Lung (tissue), 13 donors: ENCODE results near the gene CLEC4E. TPM values are rescaled to one million over a fixed set of nuclear protein-coding genes. Genes with fewer than 3 reads are reported as not detected.

Experiments
- ATAC-seq: fragments of 200-7000 bp; cut with Tn5 transposase; one replicate; pipeline ENCODE4 v1.9.1; 2020; ENCODE audit warnings: moderate number of reproducible peaks; ENCODE audit not compliant: insufficient read depth, low FRiP score
- DNase-seq, 3 donors: peaks; one replicate each; pipeline ENCODE4 v3.0.0-alpha.2; 2013 to 2017
- H3K27ac ChIP-seq, 2 donors: one replicate each; pipeline ENCODE4 v1.5.1; 2013; ENCODE audit warnings: mild to moderate bottlenecking in 2 of 2, moderate library complexity in 2 of 2, control low read depth in 1 of 2, inconsistent platforms in 1 of 2, low read depth in 1 of 2, low read length in 1 of 2
- H3K27me3 ChIP-seq, 3 donors: one replicate each; pipeline ENCODE4 v1.5.1; 2013; ENCODE audit warnings: low read length in 2 of 3; ENCODE audit not compliant: control insufficient read depth in 3 of 3, insufficient read depth in 3 of 3
- H3K36me3 ChIP-seq, 4 donors: one replicate each; pipeline ENCODE4 v1.5.1; 2013; ENCODE audit warnings: low read length in 4 of 4, mild to moderate bottlenecking in 1 of 4, moderate library complexity in 1 of 4; ENCODE audit not compliant: control insufficient read depth in 4 of 4, insufficient read depth in 4 of 4
- H3K4me1 ChIP-seq, 5 donors: one replicate each; pipeline ENCODE4 v1.5.1; 2013; ENCODE audit warnings: low read length in 5 of 5, mild to moderate bottlenecking in 2 of 5, moderate library complexity in 1 of 5; ENCODE audit not compliant: control insufficient read depth in 5 of 5, insufficient read depth in 5 of 5
- H3K4me3 ChIP-seq: one replicate; pipeline ENCODE4 v1.5.1; 2013; ENCODE audit warnings: mild to moderate bottlenecking, control low read depth, moderate library complexity
- H3K9ac ChIP-seq, 2 donors: one replicate each; pipeline ENCODE4 v1.5.1; 2013; ENCODE audit warnings: low read length in 2 of 2, control low read depth in 1 of 2; ENCODE audit not compliant: insufficient read depth in 1 of 2
- H3K9me3 ChIP-seq, 4 donors: one replicate each; pipeline ENCODE4 v1.5.1; 2013; ENCODE audit warnings: low read length in 3 of 4, mild to moderate bottlenecking in 1 of 4, moderate library complexity in 1 of 4; ENCODE audit not compliant: control insufficient read depth in 4 of 4, insufficient read depth in 3 of 4
- CTCF ChIP-seq: IDR thresholded peaks from 2 replicates; pipeline ENCODE4 v1.5.1; 2012; ENCODE audit warnings: mild to moderate bottlenecking; ENCODE audit errors: control extremely low read depth, extremely low read depth
- WGBS, 2 donors: extraction: QIAGEN DNeasy Blood & Tissue Kit; methylation state at CpG; one replicate each; pipeline ENCODE4 v1.1.7; 2013; 5-methylcytosine and 5-hydroxymethylcytosine counted together
- polyA plus RNA-seq, 2 donors: library from polyadenylated mRNA; stranded (reverse); fragments of 200-250 nt; gene quantifications; one replicate each; pipeline ENCODE4 v1.2.1, GENCODE V29; 2013
- small RNA-seq: library from RNA; depleted of rRNA; stranded (forward); fragments of <200 nt; gene quantifications from one replicate; pipeline ENCODE3, GENCODE V24; 2014; ENCODE audit warnings: low replicate concordance
- total RNA-seq, 2 donors: library from RNA; depleted of rRNA in 1 of 2; stranded (reverse); fragments of >200 nt in 1 of 2; gene quantifications; one replicate each; pipeline ENCODE4 v1.2.1, GENCODE V29; 2014 to 2021
- donor health status: control.
- donor health status: control.
- donor health status: Bipolar disorder and iron deficiency.
- donor health status: healthy.
- donor health status: DM: yes; HTN: yes; CAD: no.

CLEC4E gene
- total and polyA plus RNA-seq, 4 donors, result 5.5 to 112 (median 19.7) TPM

GRCh38 chr12:8491646-8492530, 48.8 kb downstream of the CLEC4E start:
- DNase-seq, result no peak
- no peaks in the 10 kb centered on the region for H3K9me3 ChIP-seq
- no peak for ATAC-seq
- no peak overlapping the region for H3K9ac ChIP-seq
- WGBS, 2 donors, result 72 to 74% methylated on average over 5 of the region's 5 CpGs
- H3K27ac ChIP-seq, result no peak overlapping the region
- H3K36me3 ChIP-seq, result no peaks in the 10 kb centered on the region
- H3K27me3 ChIP-seq, result no peaks in the 10 kb centered on the region
- no peaks in the 10 kb centered on the region for H3K4me1 ChIP-seq
- TF ChIP-seq CTCF, result no peak
- no peak overlapping the region for H3K4me3 ChIP-seq

Small RNAs within 50 kb of the gene (small RNA-seq; reads per million reads assigned to genes)
- not detected for gene RNU6-275P

Other genes starting within 250 kb of the CLEC4E start
- 1 to 10 TPM in 1 of 2 donors, under 1 TPM in 1; 0.31 to 1.1 TPM for gene CLEC6A, start 84.9 kb downstream of the CLEC4E start, total RNA-seq
- gene CLEC6A, start 84.9 kb downstream of the CLEC4E start, polyA plus RNA-seq, result 1 to 10 TPM in 1 of 2 donors, under 1 TPM in 1; 0.20 to 2.0 TPM
- gene CLEC4D, start 27.4 kb downstream of the CLEC4E start, total RNA-seq, result 1 to 10 TPM; 1.6 to 4.5 TPM
- 10 to 100 TPM in 1 of 2 donors, under 1 TPM in 1; 0.61 to 39.2 TPM for gene CLEC4D, start 27.4 kb downstream of the CLEC4E start, polyA plus RNA-seq
- gene AICDA, start 72.0 kb upstream of the CLEC4E start, total RNA-seq, result under 1 TPM; 0.46 to 0.58 TPM
- gene AICDA, start 72.0 kb upstream of the CLEC4E start, polyA plus RNA-seq, result under 1 TPM; 0.10 to 0.14 TPM
- gene MFAP5, start 121.9 kb upstream of the CLEC4E start, total RNA-seq, result 10 to 100 TPM in 1 of 2 donors, 1 to 10 TPM in 1; 4.4 to 10.0 TPM
- 1 to 10 TPM; 1.6 to 2.6 TPM for gene MFAP5, start 121.9 kb upstream of the CLEC4E start, polyA plus RNA-seq
- gene RIMKLB, start 157.1 kb upstream of the CLEC4E start, total RNA-seq, result 10 to 100 TPM; 28.2 to 95.1 TPM
- gene RIMKLB, start 157.1 kb upstream of the CLEC4E start, polyA plus RNA-seq, result 10 to 100 TPM; 19.9 to 43.2 TPM